ENCODE measurements around the gene SLX1A.
"Not testable (repeated sequence)": the region's sequence is repeated elsewhere in the genome, so short reads cannot be mapped to it uniquely, and the experiment has no call there.

SLX1A gene

DNA sequence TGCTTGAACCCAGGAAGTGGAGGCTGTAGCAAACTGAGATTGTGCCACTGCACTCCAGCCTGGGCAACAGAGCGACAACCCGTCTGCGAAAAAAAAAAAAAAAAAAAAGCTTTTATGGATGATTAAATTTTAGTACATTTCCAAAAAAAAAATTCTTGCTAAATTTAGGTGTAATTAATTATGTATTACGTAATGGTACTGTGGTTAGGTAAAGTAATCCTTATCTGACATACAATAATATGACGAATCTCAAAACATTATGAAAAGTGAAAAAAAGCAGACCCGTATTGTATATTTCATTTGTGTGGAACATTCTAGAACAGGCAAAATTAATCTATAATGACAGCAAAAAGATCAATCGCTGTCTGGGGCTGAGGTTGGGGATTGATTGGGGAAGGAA lies 20.6 kb upstream of the SLX1A start:
- in situ Hi-C loops (cut with MboI; ENCODE audit: low sequenced_read_pairs, unreplicated experiment) = no loop called here
- no peak for DNase-seq (ENCODE audit: low spot score)
- TF ChIP-seq, protein P1, sequence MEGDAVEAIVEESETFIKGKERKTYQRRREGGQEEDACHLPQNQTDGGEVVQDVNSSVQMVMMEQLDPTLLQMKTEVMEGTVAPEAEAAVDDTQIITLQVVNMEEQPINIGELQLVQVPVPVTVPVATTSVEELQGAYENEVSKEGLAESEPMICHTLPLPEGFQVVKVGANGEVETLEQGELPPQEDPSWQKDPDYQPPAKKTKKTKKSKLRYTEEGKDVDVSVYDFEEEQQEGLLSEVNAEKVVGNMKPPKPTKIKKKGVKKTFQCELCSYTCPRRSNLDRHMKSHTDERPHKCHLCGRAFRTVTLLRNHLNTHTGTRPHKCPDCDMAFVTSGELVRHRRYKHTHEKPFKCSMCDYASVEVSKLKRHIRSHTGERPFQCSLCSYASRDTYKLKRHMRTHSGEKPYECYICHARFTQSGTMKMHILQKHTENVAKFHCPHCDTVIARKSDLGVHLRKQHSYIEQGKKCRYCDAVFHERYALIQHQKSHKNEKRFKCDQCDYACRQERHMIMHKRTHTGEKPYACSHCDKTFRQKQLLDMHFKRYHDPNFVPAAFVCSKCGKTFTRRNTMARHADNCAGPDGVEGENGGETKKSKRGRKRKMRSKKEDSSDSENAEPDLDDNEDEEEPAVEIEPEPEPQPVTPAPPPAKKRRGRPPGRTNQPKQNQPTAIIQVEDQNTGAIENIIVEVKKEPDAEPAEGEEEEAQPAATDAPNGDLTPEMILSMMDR (IDR thresholded peaks at IDR 0.05; ENCODE audit: borderline replicate concordance, control extremely low read depth, extremely low read depth, insufficient read depth, missing control alignments) = no peak

DNA sequence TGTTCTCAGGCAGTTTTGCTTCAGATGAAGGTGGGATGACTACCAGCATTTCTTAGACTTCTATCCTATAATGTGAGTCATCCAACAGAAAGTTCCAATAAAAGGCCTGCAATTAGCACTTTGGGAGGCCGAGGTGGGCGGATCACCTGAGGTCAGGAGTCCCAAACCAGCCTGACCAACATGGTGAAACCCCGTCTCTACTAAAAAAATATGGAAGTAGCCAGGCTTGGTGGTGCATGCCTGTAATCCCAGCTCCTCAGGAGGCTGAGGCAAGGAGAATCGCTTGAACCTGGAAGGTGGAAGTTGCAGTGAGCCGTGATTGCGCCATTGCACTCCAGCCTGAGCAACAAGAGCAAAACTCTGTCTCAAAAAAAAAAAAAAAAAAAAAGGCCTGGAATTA lies 16.8 kb upstream of the SLX1A start:
- not testable (repeated sequence) for DNase-seq (ENCODE audit: low spot score)
- in situ Hi-C loops (cut with MboI; ENCODE audit: low sequenced_read_pairs, unreplicated experiment) = loop anchor here (25.0 kb wide), 1 partner anchor 235 kb away; the partner anchor contains the start of gene ZNF771

DNA sequence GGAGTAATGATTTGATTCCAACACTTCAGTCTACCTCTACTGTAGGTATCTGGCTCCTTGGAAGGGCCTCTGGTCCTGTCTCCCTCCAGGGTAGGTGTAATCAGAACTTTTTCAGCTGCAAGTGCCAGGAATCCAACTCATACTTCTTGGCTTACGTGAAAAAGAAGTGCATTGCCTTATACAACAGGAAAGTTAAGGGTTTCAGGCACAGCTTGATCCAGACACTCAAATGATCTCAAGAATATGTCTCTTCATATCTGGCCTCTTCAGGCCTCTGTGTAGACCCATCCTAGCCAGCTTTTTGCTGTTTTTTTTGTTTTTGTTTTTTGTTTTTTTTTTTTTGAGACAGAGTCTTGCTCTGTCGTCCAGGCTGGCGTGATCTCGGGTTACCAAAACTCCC lies 14.5 kb upstream of the SLX1A start:
- in situ Hi-C loops (cut with MboI; ENCODE audit: low sequenced_read_pairs, unreplicated experiment) = loop anchor here (25.0 kb wide), 1 partner anchor 233 kb away; the partner anchor contains the start of gene ZNF771
- no peak for DNase-seq (ENCODE audit: low spot score)
- TF ChIP-seq, protein P1 (IDR thresholded peaks at IDR 0.05; ENCODE audit: borderline replicate concordance, control extremely low read depth, extremely low read depth, insufficient read depth, missing control alignments) = no peak

DNA sequence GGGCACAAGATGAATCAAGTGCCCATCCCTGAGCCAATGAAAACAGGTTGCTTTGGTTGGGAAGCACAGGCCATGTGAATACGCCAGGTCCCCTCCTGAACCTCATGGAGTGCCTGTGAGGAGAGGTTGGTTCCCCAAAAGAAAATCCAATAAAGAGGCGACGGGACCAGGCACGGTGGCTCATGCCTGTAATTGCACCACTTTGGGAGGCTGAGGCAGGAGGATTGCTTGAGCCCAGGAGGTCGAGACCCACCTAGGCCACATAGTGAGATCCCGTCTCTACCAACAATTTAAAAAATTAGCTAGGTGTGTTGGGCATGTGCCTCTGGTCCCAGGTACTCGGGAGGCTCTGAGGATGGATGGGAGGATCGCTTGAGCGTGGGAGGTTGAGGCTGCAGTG lies 13.7 kb upstream of the SLX1A start:
- TF ChIP-seq, protein P1 (IDR thresholded peaks at IDR 0.05; ENCODE audit: borderline replicate concordance, control extremely low read depth, extremely low read depth, insufficient read depth, missing control alignments) = no peak
- no peak for DNase-seq (ENCODE audit: low spot score)
- in situ Hi-C loops (cut with MboI; ENCODE audit: low sequenced_read_pairs, unreplicated experiment) = loop anchor here (25.0 kb wide), 1 partner anchor 232 kb away; the partner anchor contains the start of gene ZNF771

DNA sequence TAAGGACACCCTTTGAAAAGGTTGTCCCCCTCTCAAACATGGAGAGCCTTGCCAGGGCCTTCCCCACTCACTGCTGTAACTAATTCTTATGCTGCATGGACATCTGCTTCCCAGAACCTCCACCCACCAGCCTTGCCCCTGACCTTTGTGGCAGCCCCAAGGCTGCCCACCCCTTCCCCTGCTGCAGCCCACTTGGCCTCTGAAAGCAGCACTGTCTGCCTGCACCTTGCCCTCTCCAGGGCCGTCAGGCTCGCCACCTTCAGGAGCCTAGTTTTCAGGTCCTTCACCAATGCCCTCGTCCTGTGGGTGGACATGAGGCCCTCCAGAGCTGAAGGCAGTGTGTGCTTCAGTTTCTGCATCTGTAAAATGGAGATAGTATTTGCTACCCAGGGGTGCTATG lies 12.9 kb upstream of the SLX1A start:
- no peak for DNase-seq (ENCODE audit: low spot score)
- in situ Hi-C loops (cut with MboI; ENCODE audit: low sequenced_read_pairs, unreplicated experiment) = loop anchor here (25.0 kb wide), 1 partner anchor 232 kb away; the partner anchor contains the start of gene ZNF771
- TF ChIP-seq, protein P1 (IDR thresholded peaks at IDR 0.05; ENCODE audit: borderline replicate concordance, control extremely low read depth, extremely low read depth, insufficient read depth, missing control alignments) = no peak

DNA sequence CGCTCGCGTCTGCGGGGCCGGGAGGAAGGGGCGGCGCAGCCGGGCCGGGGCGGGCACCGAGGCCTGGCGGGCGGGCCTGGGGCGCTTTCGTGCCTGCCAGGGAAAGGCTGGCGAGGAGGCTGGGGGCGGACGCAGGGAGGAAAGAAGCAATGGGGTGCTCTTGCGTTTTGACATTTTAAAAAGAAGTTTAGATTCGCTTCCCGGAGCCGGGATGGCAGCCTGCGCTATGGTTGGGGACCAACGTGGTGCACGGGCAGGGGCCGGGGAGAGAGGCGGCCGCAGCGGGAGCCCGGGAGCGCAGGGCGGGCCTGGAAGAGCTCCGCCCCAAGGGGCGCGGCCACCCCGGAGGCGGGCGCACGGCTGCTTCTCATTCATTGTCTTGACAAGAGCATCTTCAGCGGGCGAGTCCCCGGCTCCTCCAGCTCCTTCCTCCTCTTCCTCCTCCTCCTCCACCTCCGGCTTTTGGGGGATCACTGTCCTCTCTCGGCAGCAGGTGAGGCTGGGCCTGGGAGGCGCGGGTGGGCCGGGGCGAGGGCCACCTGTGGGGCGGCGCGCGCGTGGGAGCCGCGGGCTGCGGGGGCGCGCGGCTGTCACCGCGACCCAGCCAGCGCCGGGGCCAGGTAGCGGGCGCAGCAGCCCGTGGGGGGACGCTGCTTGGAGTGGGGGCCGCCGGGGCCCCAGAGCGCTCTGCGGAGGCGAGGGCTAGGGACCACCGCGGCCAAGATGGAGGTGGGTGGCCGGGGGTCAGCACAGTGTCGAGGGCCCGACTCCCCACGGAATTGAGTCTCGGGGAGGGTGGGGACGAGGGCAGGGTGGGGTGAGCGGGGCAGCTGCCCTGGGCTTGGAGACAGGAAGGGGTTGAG lies 10.2 kb upstream of the SLX1A start, which contains the start of gene CORO1A:
CORO1A (plus strand) TSS at position 370 of the 863 bp plus-strand sequence. CDS start 1,608 bp downstream, outside the sequence.
- peak; percentile 88 for DNase-seq (ENCODE audit: low spot score)
- TF ChIP-seq, protein P1 (IDR thresholded peaks at IDR 0.05; ENCODE audit: borderline replicate concordance, control extremely low read depth, extremely low read depth, insufficient read depth, missing control alignments) = no peak
- in situ Hi-C loops (cut with MboI; ENCODE audit: low sequenced_read_pairs, unreplicated experiment) = loop anchor here (25.0 kb wide), 1 partner anchor 229 kb away; the partner anchor contains the start of gene ZNF771

Measured in GM13976 (cell line).